Cortex of kidney (tissue), 1 donor: Measurements from ENCODE around the gene CCDC171.
"Not testable (repeated sequence)": the region's sequence is repeated elsewhere in the genome, so short reads cannot be mapped to it uniquely, and the experiment has no call there.

Experiments
- DNase-seq: peaks from one replicate; lab custom pipeline; 2025; lab: John Stamatoyannopoulos, UW

Gene CCDC171

GRCh38 chr9:15570769-15571168, 17.9 kb downstream of the CCDC171 start:
- DNase-seq: no peak

- no peak for DNase-seq
These were observed 19.4 kb downstream of the CCDC171 start for GRCh38 chr9:15572200-15572770.

GRCh38 chr9:15576350-15577050, 23.7 kb downstream of the CCDC171 start:
- DNase-seq: no peak

- no peak for DNase-seq
These were observed 25.9 kb downstream of the CCDC171 start for GRCh38 chr9:15578714-15579113.

- DNase-seq: no peak
These were observed 31.5 kb downstream of the CCDC171 start for GRCh38 chr9:15584379-15584778.

- no peak for DNase-seq
These were observed 39.5 kb downstream of the CCDC171 start for GRCh38 chr9:15592317-15592716.

GRCh38 chr9:15592940-15593339, 40.1 kb downstream of the CCDC171 start:
- not testable (repeated sequence) for DNase-seq

- DNase-seq: not testable (repeated sequence)
These were observed 48.0 kb downstream of the CCDC171 start for GRCh38 chr9:15600666-15601330.

- DNase-seq: no peak
These were observed 54.0 kb downstream of the CCDC171 start for GRCh38 chr9:15606643-15607472.

- no peak for DNase-seq
These were observed 60.1 kb downstream of the CCDC171 start for GRCh38 chr9:15612962-15613361.

- DNase-seq: no peak
These were observed 64.9 kb downstream of the CCDC171 start for GRCh38 chr9:15617782-15618181.

GRCh38 chr9:15618540-15619331, 65.9 kb downstream of the CCDC171 start:
- DNase-seq: no peak

GRCh38 chr9:15622318-15622971, 69.6 kb downstream of the CCDC171 start:
- DNase-seq: no peak

- no peak for DNase-seq
These were observed 82.9 kb downstream of the CCDC171 start for GRCh38 chr9:15635752-15636151.

- DNase-seq: no peak
These were observed 87.3 kb downstream of the CCDC171 start for GRCh38 chr9:15640121-15640520.

- DNase-seq: no peak
These were observed 88.4 kb downstream of the CCDC171 start for GRCh38 chr9:15641291-15641690.

GRCh38 chr9:15642369-15642962, 89.6 kb downstream of the CCDC171 start:
- no peak for DNase-seq

GRCh38 chr9:15670246-15670645, 117.4 kb downstream of the CCDC171 start:
- DNase-seq: no peak

GRCh38 chr9:15670894-15671293, 118.1 kb downstream of the CCDC171 start:
- DNase-seq: no peak

- DNase-seq: no peak
These were observed 140.9 kb downstream of the CCDC171 start for GRCh38 chr9:15693701-15694100.

GRCh38 chr9:15696979-15697378, 144.1 kb downstream of the CCDC171 start:
- DNase-seq: no peak
